Sciatic nerve (tissue), 2 donors: ENCODE measurements around the gene DNAH1. TPM values are rescaled to one million over a fixed set of nuclear protein-coding genes. Genes with fewer than 3 reads are reported as not detected.

ENCODE experiments used
- ATAC-seq: fragments of 200-7000 bp; cut with Tn5 transposase; one replicate; pipeline ENCODE4 v1.9.1; 2020; ENCODE audit warnings: mild to moderate bottlenecking, moderate library complexity
- DNase-seq: peaks from one replicate; pipeline ENCODE4 v3.0.0-alpha.2; 2020; ENCODE audit warnings: low spot score
- intact Hi-C: fragments of 100-400 bp; cut with DNase I; formaldehyde crosslinking; loops from one replicate; pipeline ENCODE4 v1.14.2; 2022
- total RNA-seq: library from RNA; stranded (reverse); fragmentation: NEBNext Ultra II Directional; extraction: Animal tissue kit (Norgen Biotek cat#: 25700); gene quantifications from one replicate; pipeline ENCODE4 v1.2.1, GENCODE V29; 2021
- donor health status: DM: no; HTN: no; CAD: no.
- donor health status: DM: no; HTN: no; CAD: no.

Gene DNAH1
- total RNA-seq, 1 donor from 2014 or later = 20.1 TPM

DNA sequence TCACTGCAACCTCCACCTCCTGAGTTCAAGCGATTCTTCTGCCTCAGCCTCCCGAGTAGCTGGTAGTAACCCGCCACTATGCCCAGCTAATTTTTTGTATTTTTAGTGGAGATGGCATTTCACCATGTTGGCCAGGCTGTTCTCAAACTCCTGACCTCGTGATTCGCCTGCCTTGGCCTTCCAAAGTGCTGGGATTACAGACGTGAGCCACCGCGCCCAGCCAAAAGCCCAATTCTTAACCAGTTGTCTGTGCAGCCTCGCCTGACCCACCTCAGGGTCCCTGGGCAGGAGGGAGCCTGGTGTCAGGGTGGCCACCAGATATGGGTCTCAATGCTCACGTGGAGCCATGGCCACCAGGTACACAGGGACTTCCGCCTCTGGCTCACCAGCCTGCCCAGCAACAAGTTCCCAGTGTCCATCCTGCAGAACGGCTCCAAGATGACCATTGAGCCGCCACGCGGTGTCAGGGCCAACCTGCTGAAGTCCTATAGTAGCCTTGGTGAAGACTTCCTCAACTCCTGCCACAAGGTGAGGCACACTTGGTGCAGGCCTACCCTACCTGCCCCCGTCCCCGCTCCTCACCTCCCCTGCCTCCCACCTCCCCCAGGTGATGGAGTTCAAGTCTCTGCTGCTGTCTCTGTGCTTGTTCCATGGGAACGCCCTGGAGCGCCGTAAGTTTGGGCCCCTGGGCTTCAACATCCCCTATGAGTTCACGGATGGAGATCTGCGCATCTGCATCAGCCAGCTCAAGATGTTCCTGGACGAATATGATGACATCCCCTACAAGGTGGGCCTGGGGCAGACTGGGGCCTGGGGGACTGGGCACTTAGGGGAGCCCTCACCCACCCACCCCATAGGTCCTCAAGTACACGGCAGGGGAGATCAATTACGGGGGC, 80.1 kb downstream of the DNAH1 start:
- intact Hi-C loops = no loop called here
- ATAC-seq (no peak), DNase-seq (no peak)

DNA sequence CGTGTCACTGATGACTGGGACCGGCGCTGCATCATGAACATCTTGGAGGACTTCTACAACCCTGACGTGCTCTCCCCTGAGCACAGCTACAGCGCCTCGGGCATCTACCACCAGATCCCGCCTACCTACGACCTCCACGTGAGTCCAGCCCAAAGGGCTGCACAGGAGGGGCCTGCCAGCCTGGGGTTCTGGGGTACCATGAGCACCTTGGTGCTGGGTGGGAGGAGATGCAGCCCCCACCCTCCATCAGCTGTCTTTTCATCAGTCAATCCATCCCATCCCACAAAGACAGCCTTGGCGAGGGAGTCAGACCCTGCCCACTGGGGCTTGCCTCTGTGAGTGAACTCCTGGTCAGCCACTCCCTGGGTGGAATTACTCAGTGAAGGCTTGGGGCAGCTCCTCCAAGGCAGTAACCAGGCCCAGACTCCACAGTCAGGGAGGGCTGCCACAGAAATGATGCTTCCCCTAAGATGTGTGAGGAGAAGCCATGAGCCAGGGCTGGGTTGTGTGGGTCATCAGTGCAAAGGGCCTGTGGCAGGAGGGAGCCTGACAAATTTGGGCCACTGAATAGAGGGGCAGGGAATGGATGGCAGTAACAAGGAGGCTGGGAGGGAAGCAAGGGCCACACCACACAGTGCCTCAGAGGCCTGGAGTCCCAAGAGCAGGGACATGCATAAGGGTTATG, 80.9 kb downstream of the DNAH1 start:
- intact Hi-C loops = no loop called here
- DNase-seq = no peak
- no peak for ATAC-seq

DNA sequence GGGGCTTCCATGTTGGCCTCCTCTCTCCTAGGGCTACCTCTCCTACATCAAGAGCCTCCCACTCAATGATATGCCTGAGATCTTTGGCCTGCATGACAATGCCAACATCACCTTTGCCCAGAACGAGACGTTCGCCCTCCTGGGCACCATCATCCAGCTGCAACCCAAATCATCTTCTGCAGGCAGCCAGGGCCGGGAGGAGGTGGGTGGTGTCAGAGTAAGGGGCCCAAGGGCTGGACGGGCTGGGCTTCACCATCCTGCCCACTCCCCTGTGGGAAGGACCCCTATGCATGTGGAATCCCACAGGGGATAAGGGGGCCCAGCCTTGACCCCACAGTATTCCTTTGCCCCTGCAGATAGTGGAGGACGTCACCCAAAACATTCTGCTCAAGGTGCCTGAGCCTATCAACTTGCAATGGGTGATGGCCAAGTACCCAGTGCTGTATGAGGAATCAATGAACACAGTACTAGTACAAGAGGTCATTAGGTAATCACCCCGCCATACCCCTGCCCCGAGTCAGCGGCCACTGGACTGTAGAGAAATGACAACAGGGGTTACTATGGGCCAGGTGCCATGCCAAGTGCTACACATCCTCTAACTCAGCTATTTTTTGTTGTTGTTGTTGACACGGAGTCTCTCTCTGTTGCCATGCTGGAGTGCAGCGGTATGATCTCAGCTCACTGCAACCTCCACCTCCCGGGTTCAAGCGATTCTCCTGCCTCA, 81.7 kb downstream of the DNAH1 start:
- intact Hi-C loops = no loop called here
- DNase-seq = no peak
- ATAC-seq = no peak

DNA sequence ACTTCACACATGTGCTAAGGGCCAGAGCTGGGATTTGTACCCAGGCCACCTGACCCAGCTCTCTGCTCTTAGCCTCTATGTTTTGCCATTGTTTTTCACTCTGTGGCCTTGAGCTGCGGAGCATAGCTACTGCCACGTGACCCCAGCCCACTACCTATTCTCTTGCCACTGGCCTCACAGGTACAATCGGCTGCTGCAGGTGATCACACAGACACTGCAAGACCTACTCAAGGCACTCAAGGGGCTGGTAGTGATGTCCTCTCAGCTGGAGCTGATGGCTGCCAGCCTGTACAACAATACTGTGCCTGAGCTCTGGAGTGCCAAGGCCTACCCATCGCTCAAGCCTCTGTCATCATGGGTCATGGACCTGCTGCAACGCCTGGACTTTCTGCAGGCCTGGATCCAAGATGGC, 82.6 kb downstream of the DNAH1 start:
- intact Hi-C loops = no loop called here
- DNase-seq (no peak), ATAC-seq (no peak)

GRCh38 chr3:52399131-52399530, 83.0 kb downstream of the DNAH1 start:
- DNase-seq (no peak), ATAC-seq (no peak)
- intact Hi-C loops = no loop called here

- no peak for ATAC-seq
- DNase-seq = no peak
- intact Hi-C loops = no loop called here
Observed at GRCh38 chr3:52399593-52399992, 83.5 kb downstream of the DNAH1 start.

DNA sequence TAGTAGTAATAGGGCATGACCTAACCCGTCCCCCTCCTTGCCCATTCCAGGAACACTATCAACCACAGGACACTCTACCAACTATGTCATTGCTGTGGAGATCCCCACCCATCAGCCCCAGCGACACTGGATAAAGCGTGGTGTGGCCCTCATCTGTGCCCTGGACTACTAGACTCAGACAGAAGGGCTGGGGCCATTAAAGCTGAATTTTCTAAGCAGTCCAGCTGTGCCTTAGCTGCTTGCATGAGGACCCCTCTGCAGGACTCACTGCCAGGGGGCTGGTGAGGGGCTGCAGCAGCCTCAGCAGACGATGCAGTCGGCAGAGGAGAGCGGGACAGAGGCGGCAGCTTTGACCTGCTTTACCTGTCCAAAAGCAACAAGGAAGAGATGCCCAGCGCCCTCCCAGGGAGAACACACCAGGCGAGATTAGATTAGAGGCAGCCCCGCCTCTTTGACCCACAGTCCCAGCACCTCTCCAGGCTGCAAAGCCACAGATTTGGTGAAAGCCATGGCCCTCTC, 84.2 kb downstream of the DNAH1 start:
- intact Hi-C loops = no loop called here
- DNase-seq (no peak), ATAC-seq (no peak)

GRCh38 chr3:52401021-52401420, 84.9 kb downstream of the DNAH1 start:
- no peak for DNase-seq
- no peak for ATAC-seq
- intact Hi-C loops = no loop called here

DNA sequence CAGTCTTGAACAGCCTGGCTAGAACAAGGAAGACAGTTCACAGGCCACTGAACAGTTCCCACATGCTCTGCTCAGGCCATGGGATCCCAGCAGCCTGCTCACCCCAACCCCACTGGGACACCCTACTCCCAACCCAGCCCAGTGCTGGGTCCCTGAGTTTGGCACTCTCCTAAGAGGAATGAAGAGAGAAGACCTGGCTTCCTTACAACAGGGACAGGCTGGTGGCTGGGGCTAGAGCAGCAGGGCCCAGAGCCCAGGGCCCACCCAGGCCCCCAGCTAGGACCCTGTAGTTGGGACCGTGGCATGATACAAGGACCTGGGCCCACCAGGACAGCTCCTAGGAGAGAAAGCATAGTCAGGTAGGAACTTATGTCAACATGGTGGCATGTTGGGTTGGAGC, 85.4 kb downstream of the DNAH1 start:
- no peak for ATAC-seq
- intact Hi-C loops = no loop called here
- no peak for DNase-seq

DNA sequence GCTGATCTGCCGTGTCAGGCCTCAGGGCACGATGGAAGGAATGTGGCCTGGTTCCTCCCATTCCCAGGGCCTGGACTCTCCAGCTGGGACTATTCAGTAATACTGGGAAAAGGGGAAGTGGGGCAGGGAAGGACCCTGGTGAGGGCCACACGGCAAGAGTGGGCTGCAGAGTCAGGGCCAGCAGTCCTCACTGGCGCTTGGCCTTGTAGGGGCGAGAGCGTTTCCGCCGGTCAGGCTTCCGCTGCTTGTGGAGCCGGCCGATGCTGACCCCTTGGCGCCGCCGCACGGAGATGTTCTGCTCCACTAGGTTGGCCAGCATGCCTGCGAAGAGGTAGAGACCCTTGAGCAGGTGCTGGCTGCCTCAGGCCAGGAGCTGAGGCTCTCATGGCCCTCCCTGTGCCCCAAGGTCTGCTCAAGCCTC, 86.0 kb downstream of the DNAH1 start:
- intact Hi-C loops = no loop called here
- DNase-seq (peak; percentile 56), ATAC-seq (no peak)

- DNase-seq = peak; percentile 39
- intact Hi-C loops = no loop called here
- no peak for ATAC-seq
Observed at GRCh38 chr3:52402706-52403270, 86.7 kb downstream of the DNAH1 start.

GRCh38 chr3:52403271-52403841, 87.2 kb downstream of the DNAH1 start:
- DNase-seq (peak; percentile 52), ATAC-seq (no peak)
- intact Hi-C loops = no loop called here

DNA sequence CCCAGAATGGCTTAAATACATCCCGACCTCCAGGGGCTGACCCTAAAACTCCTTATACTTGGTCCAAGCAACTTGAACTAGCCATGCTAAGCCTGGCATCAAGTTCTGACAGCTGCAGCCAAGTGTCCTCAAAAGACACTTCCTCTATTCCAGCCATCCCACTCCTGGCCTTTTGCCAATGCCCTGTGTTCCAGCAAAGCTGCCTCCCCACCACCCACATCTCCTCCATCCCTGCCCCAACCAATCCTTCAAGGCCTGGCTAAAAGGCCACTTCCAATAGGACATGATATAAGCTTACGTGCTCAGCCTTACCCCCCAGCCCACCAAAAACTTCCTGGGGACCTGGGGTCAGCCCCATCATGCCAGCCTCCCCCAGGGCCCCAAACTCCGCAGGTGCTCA, 87.8 kb downstream of the DNAH1 start:
- no peak for ATAC-seq
- DNase-seq = peak; percentile 68
- intact Hi-C loops = no loop called here

GRCh38 chr3:52404391-52404790, 88.3 kb downstream of the DNAH1 start:
- DNase-seq (peak; percentile 49), ATAC-seq (no peak)
- intact Hi-C loops = no loop called here

DNA sequence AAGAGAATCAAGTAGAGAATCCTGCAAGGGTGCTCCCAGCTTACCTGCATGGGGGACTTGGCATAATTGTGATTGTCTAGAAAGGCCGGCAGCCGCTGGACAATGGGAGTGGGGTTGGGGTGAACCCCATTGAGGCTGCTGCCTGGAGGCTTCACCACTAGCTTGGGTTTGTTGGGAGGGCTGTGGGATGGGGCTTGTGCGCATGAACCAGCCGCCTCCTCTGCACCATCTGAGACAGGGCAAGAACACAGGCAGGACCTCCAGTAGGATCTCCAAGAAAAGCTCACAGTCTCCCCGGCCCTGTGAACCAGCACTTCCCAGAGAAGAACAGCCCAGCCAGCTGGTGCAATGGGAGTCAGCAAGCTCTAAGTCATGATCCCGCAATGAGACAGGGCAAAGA, 88.9 kb downstream of the DNAH1 start:
- intact Hi-C loops = no loop called here
- DNase-seq (peak; percentile 47), ATAC-seq (no peak)

DNA sequence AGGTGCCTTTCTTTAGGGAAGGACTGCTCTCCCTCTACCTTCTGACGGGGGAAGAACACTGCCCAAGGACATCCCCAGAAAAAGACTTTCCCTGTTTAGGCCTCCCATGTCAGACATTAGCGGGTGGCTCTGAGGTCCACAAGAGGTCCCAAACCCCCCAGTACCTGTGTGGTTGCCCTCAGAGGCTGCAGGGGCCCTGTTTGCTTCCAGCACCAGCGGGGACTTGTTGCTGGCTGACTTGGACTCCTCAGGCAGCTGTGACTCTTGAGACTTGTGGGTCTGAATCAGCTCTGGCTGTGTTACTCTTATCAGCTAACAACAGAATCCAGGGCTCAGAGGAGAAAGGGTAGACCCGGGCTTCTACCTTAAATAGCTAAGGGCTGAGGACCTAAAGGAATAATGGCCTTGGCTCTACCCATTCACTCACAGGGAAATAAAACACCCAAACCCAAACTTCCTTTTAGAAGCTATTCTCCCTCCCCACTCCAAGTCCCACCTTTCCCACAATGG, 89.5 kb downstream of the DNAH1 start:
- intact Hi-C loops = no loop called here
- DNase-seq (peak; percentile 27), ATAC-seq (no peak)

- DNase-seq (peak; percentile 59), ATAC-seq (no peak)
- intact Hi-C loops = no loop called here
Observed at GRCh38 chr3:52406231-52406661, 90.1 kb downstream of the DNAH1 start.

- DNase-seq (peak; percentile 57), ATAC-seq (no peak)
- intact Hi-C loops = no loop called here
Observed at GRCh38 chr3:52406791-52407510, 90.8 kb downstream of the DNAH1 start.
